Peyer's patch (tissue), 4 donors: ENCODE data around the gene TMEM79. TPM values are rescaled to one million over a fixed set of nuclear protein-coding genes. Genes with fewer than 3 reads are reported as not detected.

Source experiments
- DNase-seq, 3 donors: peaks; one replicate each; pipeline ENCODE4 v3.0.0-alpha.2; 2017 to 2019
- H3K27ac ChIP-seq, 4 donors: fragments of 200-600 bp; sonication (generic); one replicate each; pipeline ENCODE4 v1.5.1; 2016 to 2019
- H3K27me3 ChIP-seq, 2 donors: fragments of 200-600 bp; sonication (generic); one replicate each; pipeline ENCODE4 v1.5.1; 2019
- H3K36me3 ChIP-seq, 3 donors: fragments of 200-600 bp; sonication (generic); one replicate each; pipeline ENCODE4 v1.5.1; 2016 to 2019
- H3K4me1 ChIP-seq, 4 donors: fragments of 200-600 bp; sonication (generic); one replicate each; pipeline ENCODE4 v1.5.1; 2016 to 2019
- H3K4me3 ChIP-seq, 4 donors: fragments of 200-600 bp; sonication (generic); 1 replicate in 3 of 4; 2 replicates in 1 of 4; pipeline ENCODE4 v1.5.1; 2016 to 2019; ENCODE audit warnings: mild to moderate bottlenecking in 1 of 4
- H3K9me3 ChIP-seq, 4 donors: fragments of 200-600 bp; sonication (generic); one replicate each; pipeline ENCODE4 v1.5.1; 2016 to 2019; ENCODE audit warnings: mild to moderate bottlenecking in 1 of 4
- POLR2A ChIP-seq, 2 donors: fragments of 450-650 bp; IDR thresholded peaks; one replicate each; pipeline ENCODE4 v1.5.1; 2017; ENCODE audit warnings: antibody characterized with exemption in 2 of 2, mild to moderate bottlenecking in 2 of 2, moderate library complexity in 2 of 2
- total RNA-seq, 4 donors: library from RNA; depleted of rRNA; stranded (reverse); fragments of >200 nt; gene quantifications; one replicate each; pipeline ENCODE4 v1.1.0, GENCODE V29; 2016
- TF ChIP-seq, protein P1 (sequence below), 6 experiments: fragments of 450-650 bp in 4 of 6; fragments of 200-600 bp in 2 of 6; sonication (generic) in 1 of 6; IDR thresholded peaks; one replicate each; pipeline ENCODE4 v1.5.1; 2017 to 2019; ENCODE audit warnings: antibody characterized with exemption in 6 of 6, mild to moderate bottlenecking in 3 of 6, moderate library complexity in 1 of 6

The TMEM79 gene
- total RNA-seq, 4 donors from 2014 or later: 1.9 to 9.7 (median 5.4) TPM

DNA sequence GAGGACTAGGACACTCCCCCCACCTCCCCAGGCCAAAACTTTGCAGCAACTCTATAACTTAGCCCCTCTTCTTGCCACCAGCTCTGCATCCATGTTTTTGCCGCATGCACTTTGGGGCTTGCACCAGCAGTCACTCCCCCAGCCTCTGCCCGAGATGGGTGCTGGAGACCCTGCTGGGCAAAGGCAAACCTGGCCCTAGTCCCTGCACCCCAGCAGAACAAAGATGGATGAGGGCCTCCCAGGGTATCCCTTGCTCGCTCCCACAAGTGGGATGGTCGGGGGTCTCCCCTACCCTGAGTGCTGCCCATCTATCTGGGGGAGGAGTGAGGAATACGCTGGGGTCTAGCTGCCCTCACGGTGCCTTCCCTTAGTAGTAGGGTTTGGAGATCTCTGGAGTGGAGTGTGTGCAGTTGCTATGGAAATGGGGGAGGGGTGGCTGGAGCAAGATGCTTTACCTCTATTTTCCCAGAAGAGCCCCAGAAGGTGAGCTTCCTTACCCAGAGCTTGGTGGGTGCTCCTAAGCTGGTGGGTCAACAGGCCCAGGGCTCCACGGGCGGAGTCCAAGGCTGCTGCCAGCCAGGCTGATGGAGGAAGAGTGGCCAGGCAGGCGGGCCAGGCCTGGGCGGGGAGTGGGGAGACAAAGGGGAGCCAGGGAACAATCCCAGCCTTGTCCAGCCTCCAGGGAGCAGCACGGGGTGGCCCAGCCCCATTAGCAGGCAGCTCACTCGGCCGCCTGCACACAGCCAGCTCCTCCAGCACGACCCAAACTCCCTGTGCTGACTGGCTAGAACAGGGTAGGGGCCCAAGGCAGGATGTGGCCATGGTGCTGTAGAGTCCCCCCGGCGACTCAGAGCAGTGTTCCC, 36.4 kb upstream of the TMEM79 start, which contains the start of gene PAQR6:
Gene PAQR6 (minus strand): TSS at position 597 of the 863 bp plus-strand sequence. CDS start 1,325 bp downstream, outside the sequence.
- no peak within 1 kb of the TSS for H3K27ac ChIP-seq
- H3K4me1 ChIP-seq: peaks cover 0 to 24% (median 11%) of the 10 kb centered on the region in 4 donors
- H3K27me3 ChIP-seq: no peaks in the 10 kb centered on the region
- no peaks in the 10 kb centered on the region for H3K9me3 ChIP-seq
- DNase-seq: peak in 1 of 3 donors; percentile 65
- no peak for TF ChIP-seq POLR2A (IDR thresholded peaks at IDR 0.05)
- TF ChIP-seq, protein P1, sequence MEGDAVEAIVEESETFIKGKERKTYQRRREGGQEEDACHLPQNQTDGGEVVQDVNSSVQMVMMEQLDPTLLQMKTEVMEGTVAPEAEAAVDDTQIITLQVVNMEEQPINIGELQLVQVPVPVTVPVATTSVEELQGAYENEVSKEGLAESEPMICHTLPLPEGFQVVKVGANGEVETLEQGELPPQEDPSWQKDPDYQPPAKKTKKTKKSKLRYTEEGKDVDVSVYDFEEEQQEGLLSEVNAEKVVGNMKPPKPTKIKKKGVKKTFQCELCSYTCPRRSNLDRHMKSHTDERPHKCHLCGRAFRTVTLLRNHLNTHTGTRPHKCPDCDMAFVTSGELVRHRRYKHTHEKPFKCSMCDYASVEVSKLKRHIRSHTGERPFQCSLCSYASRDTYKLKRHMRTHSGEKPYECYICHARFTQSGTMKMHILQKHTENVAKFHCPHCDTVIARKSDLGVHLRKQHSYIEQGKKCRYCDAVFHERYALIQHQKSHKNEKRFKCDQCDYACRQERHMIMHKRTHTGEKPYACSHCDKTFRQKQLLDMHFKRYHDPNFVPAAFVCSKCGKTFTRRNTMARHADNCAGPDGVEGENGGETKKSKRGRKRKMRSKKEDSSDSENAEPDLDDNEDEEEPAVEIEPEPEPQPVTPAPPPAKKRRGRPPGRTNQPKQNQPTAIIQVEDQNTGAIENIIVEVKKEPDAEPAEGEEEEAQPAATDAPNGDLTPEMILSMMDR (IDR thresholded peaks at IDR 0.05): no peak
- H3K4me3 ChIP-seq: no peak within 1 kb of the TSS
- peaks cover 0 to 38% (median 0%) of the 10 kb centered on the region in 3 donors for H3K36me3 ChIP-seq

DNA sequence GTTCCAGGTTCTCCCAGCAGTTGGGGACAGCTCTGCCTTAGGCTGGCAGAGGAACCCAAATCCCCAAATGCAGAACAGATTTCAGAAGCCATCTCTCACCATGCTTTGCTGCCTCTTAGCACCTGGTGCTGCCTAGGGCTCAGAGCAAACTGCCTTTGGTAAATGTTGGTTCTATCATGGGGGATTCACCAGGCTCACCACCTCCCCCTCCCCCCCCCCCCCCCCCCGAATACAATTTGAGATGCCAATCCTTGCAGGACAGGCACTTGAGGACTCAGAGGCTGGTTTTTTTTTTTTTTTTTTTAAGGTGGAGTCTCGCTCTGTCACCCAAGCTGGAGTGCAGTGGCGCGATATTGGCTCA, 35.8 kb upstream of the TMEM79 start:
- Histone ChIP-seq H3K4me3 (no peak overlapping the region), H3K36me3 (peaks cover 0 to 44% (median 0%) of the 10 kb centered on the region in 3 donors), H3K27ac (no peak overlapping the region), H3K27me3 (no peaks in the 10 kb centered on the region), H3K4me1 (peaks cover 0 to 24% (median 11%) of the 10 kb centered on the region in 4 donors), H3K9me3 (no peaks in the 10 kb centered on the region)
- TF ChIP-seq, protein P1 (IDR thresholded peaks at IDR 0.05): no peak
- TF ChIP-seq POLR2A (IDR thresholded peaks at IDR 0.05): no peak
- DNase-seq: no peak

DNA sequence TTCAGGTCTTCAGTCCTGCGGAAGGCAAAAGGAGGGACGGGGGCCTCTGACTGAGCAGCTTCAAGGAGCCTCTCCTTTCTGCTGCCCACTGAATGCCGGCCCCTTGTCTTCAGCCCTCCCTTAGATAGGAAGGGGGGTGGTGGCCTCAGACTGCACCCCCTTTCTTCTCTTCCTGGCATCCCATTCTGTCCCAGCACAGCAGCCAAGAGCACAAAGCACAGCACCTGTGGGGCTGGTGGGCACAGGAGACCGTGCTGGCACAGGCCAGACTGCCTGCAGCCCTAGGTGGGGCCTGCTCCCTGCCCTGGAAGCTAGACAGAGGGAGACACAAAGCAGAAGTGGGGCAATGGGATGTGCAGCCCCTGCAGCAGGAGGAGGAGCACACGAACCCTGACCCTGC, 34.5 kb upstream of the TMEM79 start:
- TF ChIP-seq, protein P1 (IDR thresholded peaks at IDR 0.05): no peak
- no peak for TF ChIP-seq POLR2A (IDR thresholded peaks at IDR 0.05)
- peaks cover 0 to 24% (median 11%) of the 10 kb centered on the region in 4 donors for H3K4me1 ChIP-seq
- H3K4me3 ChIP-seq: no peak overlapping the region
- H3K36me3 ChIP-seq: peaks cover 0 to 57% (median 0%) of the 10 kb centered on the region in 3 donors
- H3K27me3 ChIP-seq: no peaks in the 10 kb centered on the region
- no peak overlapping the region for H3K27ac ChIP-seq
- no peak for DNase-seq
- no peaks in the 10 kb centered on the region for H3K9me3 ChIP-seq

DNA sequence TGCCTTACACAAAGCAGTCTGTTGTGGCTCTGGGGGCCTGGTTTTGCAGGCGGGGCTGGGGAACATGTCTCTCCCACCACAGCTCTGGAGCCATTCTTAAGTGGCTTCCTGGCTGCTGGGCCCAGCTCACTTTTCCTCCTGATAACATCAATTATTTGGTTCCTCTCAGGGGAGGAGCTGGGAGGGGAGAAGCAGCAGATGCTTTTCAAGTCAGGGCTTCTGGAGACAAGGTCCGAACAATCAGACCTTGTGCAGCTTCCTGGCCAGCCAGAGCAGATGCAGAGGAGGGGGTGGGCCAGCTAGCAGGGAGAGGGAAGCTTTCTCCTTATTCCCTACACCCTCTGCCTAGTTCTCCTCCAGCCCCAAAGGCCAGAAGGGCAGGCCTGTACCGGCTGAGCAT, 32.6 kb upstream of the TMEM79 start:
- no peak overlapping the region for H3K27ac ChIP-seq
- no peak for DNase-seq
- TF ChIP-seq POLR2A (IDR thresholded peaks at IDR 0.05): no peak
- TF ChIP-seq, protein P1 (IDR thresholded peaks at IDR 0.05): no peak
- H3K4me1 ChIP-seq: peaks cover 0 to 9% (median 0%) of the 10 kb centered on the region in 4 donors
- H3K36me3 ChIP-seq: peaks cover 0 to 77% (median 0%) of the 10 kb centered on the region in 3 donors
- no peaks in the 10 kb centered on the region for H3K27me3 ChIP-seq
- H3K9me3 ChIP-seq: no peaks in the 10 kb centered on the region
- no peak overlapping the region for H3K4me3 ChIP-seq

DNA sequence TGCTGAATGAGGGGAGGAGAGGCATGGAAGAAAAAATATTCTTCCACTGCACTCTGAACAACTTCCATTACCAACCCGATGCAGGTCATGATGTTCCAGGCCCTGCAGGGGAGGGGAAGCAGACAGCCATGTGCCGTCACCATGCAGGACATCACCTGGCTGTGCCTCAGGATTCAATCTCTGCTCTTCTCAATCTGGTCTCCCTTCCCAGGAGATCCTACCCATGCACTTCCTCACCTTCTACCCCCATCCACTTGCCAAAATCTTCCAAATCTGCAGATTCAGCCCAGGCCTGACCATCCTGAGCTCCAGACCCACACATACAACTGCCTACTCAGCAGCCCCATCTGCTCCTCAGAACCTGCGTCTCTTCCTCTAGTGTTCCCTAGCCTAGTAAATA, 30.5 kb upstream of the TMEM79 start:
- TF ChIP-seq, protein P1 (IDR thresholded peaks at IDR 0.05): no peak
- no peak for TF ChIP-seq POLR2A (IDR thresholded peaks at IDR 0.05)
- Histone ChIP-seq H3K4me1 (no peaks in the 10 kb centered on the region), H3K36me3 (peaks cover 0 to 98% (median 0%) of the 10 kb centered on the region in 3 donors), H3K9me3 (no peaks in the 10 kb centered on the region), H3K4me3 (no peak overlapping the region), H3K27me3 (no peaks in the 10 kb centered on the region), H3K27ac (no peak overlapping the region)
- no peak for DNase-seq
